Natural killer cell treated with Interleukin-12 subunit alpha and Interleukin-12 subunit beta and Interleukin-15 and Interleukin-18, amount 100 ng/mL, for 72 hours (primary cell): Measurements from ENCODE around the gene TTC34. TPM values are rescaled to one million over a fixed set of nuclear protein-coding genes. Genes with fewer than 3 reads are reported as not detected.

ENCODE experiments used
- ATAC-seq, 2 donors: fragments of 150-1000 bp; cut with Tn5 transposase in 1 of 2; sonication (Bioruptor Pico), chemical (Tn5 transposase) in 1 of 2; 2 replicates each; pipeline ENCODE4 v1.10.0; 2021
- DNase-seq: peaks from one replicate; pipeline ENCODE4 v3.0.0; 2022; ENCODE audit warnings: low spot score
- H3K27ac Mint-ChIP-seq, 2 donors: 1 replicate in 1 of 2; 2 replicates in 1 of 2; pipeline ENCODE4 v1.8.0; 2022; ENCODE audit warnings: mixed read lengths in 2 of 2, mild to moderate bottlenecking in 1 of 2, moderate library complexity in 1 of 2
- H3K27me3 Mint-ChIP-seq, 2 donors: 1 replicate in 1 of 2; 2 replicates in 1 of 2; pipeline ENCODE4 v1.8.0; 2022; ENCODE audit warnings: mixed read lengths in 2 of 2
- H3K36me3 Mint-ChIP-seq: one replicate; pipeline ENCODE4 v1.8.0; 2022; ENCODE audit warnings: mixed read lengths
- H3K4me1 Mint-ChIP-seq, 2 donors: 1 replicate in 1 of 2; 2 replicates in 1 of 2; pipeline ENCODE4 v1.8.0; 2022; ENCODE audit warnings: low read depth in 2 of 2, mixed read lengths in 2 of 2, mild to moderate bottlenecking in 1 of 2
- H3K4me3 Mint-ChIP-seq: one replicate; pipeline ENCODE4 v1.8.0; 2022; ENCODE audit warnings: mixed read lengths
- H3K9me3 Mint-ChIP-seq: 2 replicates; pipeline ENCODE4 v1.8.0; 2022; ENCODE audit warnings: mixed read lengths
- total RNA-seq, 2 donors: library from RNA; stranded (reverse); gene quantifications; one replicate each; pipeline ENCODE4 v1.2.3, GENCODE V29; 2022

Gene TTC34
- total RNA-seq, 2 donors from 2014 or later: 0.40 to 0.56 TPM

GRCh38 chr1:2833454-2834145 lies 32.1 kb upstream of the TTC34 start:
- DNase-seq: no peak
- Mint-ChIP-seq H3K4me1 (no peaks in the 10 kb centered on the region), H3K4me3 (no peak overlapping the region), H3K27ac (no peak overlapping the region), H3K9me3 (no peaks in the 10 kb centered on the region), H3K36me3 (no peaks in the 10 kb centered on the region), H3K27me3 (no peaks in the 10 kb centered on the region)
- peak in 1 of 2 donors; percentile 31 for ATAC-seq

- Mint-ChIP-seq H3K4me1 (no peaks in the 10 kb centered on the region), H3K9me3 (no peaks in the 10 kb centered on the region), H3K4me3 (no peak overlapping the region), H3K27ac (no peak overlapping the region), H3K36me3 (no peaks in the 10 kb centered on the region), H3K27me3 (no peaks in the 10 kb centered on the region)
- ATAC-seq (no peak), DNase-seq (no peak)
Observed at GRCh38 chr1:2832506-2833453, 31.3 kb upstream of the TTC34 start.

- H3K4me1 Mint-ChIP-seq: no peaks in the 10 kb centered on the region
- no peak overlapping the region for H3K4me3 Mint-ChIP-seq
- no peaks in the 10 kb centered on the region for H3K27me3 Mint-ChIP-seq
- H3K9me3 Mint-ChIP-seq: no peaks in the 10 kb centered on the region
- no peak for DNase-seq
- H3K27ac Mint-ChIP-seq: no peak overlapping the region
- ATAC-seq: no peak
- no peaks in the 10 kb centered on the region for H3K36me3 Mint-ChIP-seq
Observed at GRCh38 chr1:2831596-2832212, 30.2 kb upstream of the TTC34 start.

- no peaks in the 10 kb centered on the region for H3K27me3 Mint-ChIP-seq
- H3K4me1 Mint-ChIP-seq: no peaks in the 10 kb centered on the region
- H3K4me3 Mint-ChIP-seq: no peak overlapping the region
- ATAC-seq (no peak), DNase-seq (no peak)
- H3K9me3 Mint-ChIP-seq: no peaks in the 10 kb centered on the region
- no peak overlapping the region for H3K27ac Mint-ChIP-seq
- no peaks in the 10 kb centered on the region for H3K36me3 Mint-ChIP-seq
Observed at GRCh38 chr1:2830761-2831425, 29.4 kb upstream of the TTC34 start.

GRCh38 chr1:2829846-2830615 lies 28.5 kb upstream of the TTC34 start:
- Mint-ChIP-seq H3K4me3 (no peak overlapping the region), H3K27me3 (no peaks in the 10 kb centered on the region), H3K9me3 (no peaks in the 10 kb centered on the region), H3K4me1 (no peaks in the 10 kb centered on the region), H3K27ac (no peak overlapping the region), H3K36me3 (no peaks in the 10 kb centered on the region)
- ATAC-seq (no peak), DNase-seq (no peak)

GRCh38 chr1:2828586-2829250 lies 27.2 kb upstream of the TTC34 start:
- H3K4me1 Mint-ChIP-seq: no peaks in the 10 kb centered on the region
- H3K27ac Mint-ChIP-seq: no peak overlapping the region
- DNase-seq (no peak), ATAC-seq (no peak)
- H3K4me3 Mint-ChIP-seq: no peak overlapping the region
- H3K9me3 Mint-ChIP-seq: no peaks in the 10 kb centered on the region
- H3K36me3 Mint-ChIP-seq: no peaks in the 10 kb centered on the region
- peaks cover 5 to 7% of the 10 kb centered on the region in 2 donors for H3K27me3 Mint-ChIP-seq

GRCh38 chr1:2826736-2827292 lies 25.3 kb upstream of the TTC34 start:
- Mint-ChIP-seq H3K9me3 (no peaks in the 10 kb centered on the region), H3K27ac (no peak overlapping the region), H3K4me1 (no peaks in the 10 kb centered on the region), H3K36me3 (no peaks in the 10 kb centered on the region), H3K27me3 (peaks cover 9 to 13% of the 10 kb centered on the region in 2 donors), H3K4me3 (no peak overlapping the region)
- no peak for ATAC-seq
- DNase-seq: no peak

GRCh38 chr1:2826316-2826715 lies 24.8 kb upstream of the TTC34 start:
- Mint-ChIP-seq H3K9me3 (no peaks in the 10 kb centered on the region), H3K4me3 (no peak overlapping the region), H3K27ac (no peak overlapping the region), H3K4me1 (no peaks in the 10 kb centered on the region), H3K27me3 (peaks cover 9 to 13% of the 10 kb centered on the region in 2 donors), H3K36me3 (no peaks in the 10 kb centered on the region)
- DNase-seq (no peak), ATAC-seq (no peak)

GRCh38 chr1:2825487-2826189 lies 24.1 kb upstream of the TTC34 start:
- Mint-ChIP-seq H3K9me3 (no peaks in the 10 kb centered on the region), H3K4me3 (no peak overlapping the region), H3K27me3 (peaks cover 9 to 13% of the 10 kb centered on the region in 2 donors), H3K4me1 (no peaks in the 10 kb centered on the region), H3K27ac (no peak overlapping the region), H3K36me3 (no peaks in the 10 kb centered on the region)
- no peak for DNase-seq
- no peak for ATAC-seq

GRCh38 chr1:2824999-2825398 lies 23.5 kb upstream of the TTC34 start:
- Mint-ChIP-seq H3K4me1 (no peaks in the 10 kb centered on the region), H3K9me3 (no peaks in the 10 kb centered on the region), H3K4me3 (no peak overlapping the region), H3K27ac (no peak overlapping the region), H3K36me3 (no peaks in the 10 kb centered on the region), H3K27me3 (peaks cover 9 to 13% of the 10 kb centered on the region in 2 donors)
- DNase-seq (no peak), ATAC-seq (no peak)

- H3K4me1 Mint-ChIP-seq: no peaks in the 10 kb centered on the region
- H3K36me3 Mint-ChIP-seq: no peaks in the 10 kb centered on the region
- H3K27ac Mint-ChIP-seq: no peak overlapping the region
Observed at GRCh38 chr1:2823921-2824610, 22.6 kb upstream of the TTC34 start.

More at GRCh38 chr1:2823921-2824610, 22.6 kb upstream of the TTC34 start:
- Mint-ChIP-seq H3K9me3 (no peaks in the 10 kb centered on the region), H3K27me3 (peaks cover 9 to 13% of the 10 kb centered on the region in 2 donors), H3K4me3 (no peak overlapping the region)
- DNase-seq: no peak
- no peak for ATAC-seq
